Measurements from ENCODE around the gene SRSF2. TPM values are rescaled to one million over a fixed set of nuclear protein-coding genes. Genes with fewer than 3 reads are reported as not detected.
A peak's percentile ranks its signal among the peaks of the same experiment; 100 is the strongest.

Gene SRSF2
- total RNA-seq (2014; rRNA removed; shearing (Covaris generic)) (147 and 165 TPM in 2 replicates), polyA plus RNA-seq (2016; fragmentation: Nextera tagmentation; extraction: Ambion mirVana) (116 and 123 TPM in 2 replicates)

GRCh38 chr17:76737082-76737675, at the start of gene SRSF2:
TSS of gene SRSF2 (minus strand) at chr17:76737331. CDS start at chr17:76737160, 171 bp downstream.
- Histone ChIP-seq H3F3A (ENCODE audit: insufficient read depth) (peaks cover 47% of the 10 kb centered on the region), H3K4me2 (ENCODE audit: unreplicated experiment) (peak within 1 kb of the TSS; percentile 100), H3K4me3 (peak within 1 kb of the TSS; percentile 98), H3K79me2 (ENCODE audit: insufficient read depth) (peaks cover 77% of the 10 kb centered on the region), H3K9me3 (ENCODE audit: low read depth) (no peaks in the 10 kb centered on the region), H4K20me1 (ENCODE audit: insufficient read depth) (peaks cover 17% of the 10 kb centered on the region; the same call in 1 of the 2 replicates), H3K9me2 (ENCODE audit: insufficient read depth) (no peaks in the 10 kb centered on the region), H2AFZ (peak within 1 kb of the TSS; percentile 94), H3K27ac (peak within 1 kb of the TSS; percentile 91), H3K4me1 (ENCODE audit: insufficient read depth) (peaks cover 45% of the 10 kb centered on the region), H3K36me3 (ENCODE audit: low read depth) (peaks cover 39% of the 10 kb centered on the region), H3K9ac (peak within 1 kb of the TSS; percentile 96), H3K27me3 (replicated peaks; ENCODE audit: insufficient read depth) (no peaks in the 10 kb centered on the region)
- in situ Hi-C loops (cut with MboI), result no loop called here
- WGBS, 2 experiments (ENCODE audit: low coverage in 1 of 2, low lambda C conversion rate in 2 of 2, missing lambda C conversion rate in 2 of 2), result 0 to 1% methylated on average over 49 to 60 of the region's 60 CpGs
- peak; percentile 99 for DNase-seq
- TF ChIP-seq EZH2 (IDR thresholded peaks at IDR 0.05; ENCODE audit: insufficient read depth, poor library complexity, severe bottlenecking) (no peak), EZH2phosphoT487 (IDR thresholded peaks at IDR 0.05; ENCODE audit: insufficient read depth, low read depth) (no peak)

GRCh38 chr17:76784926-76785325, 47.8 kb upstream of the SRSF2 start:
- 88 to 90% methylated on average over 3 of the region's 3 CpGs for WGBS, 2 experiments (ENCODE audit: low coverage in 1 of 2, low lambda C conversion rate in 2 of 2, missing lambda C conversion rate in 2 of 2)
- no peak for DNase-seq
- Histone ChIP-seq H3K4me3 (no peak overlapping the region), H3K9me2 (ENCODE audit: insufficient read depth) (no peaks in the 10 kb centered on the region), H3K4me2 (ENCODE audit: unreplicated experiment) (no peak overlapping the region), H3K27me3 (replicated peaks; ENCODE audit: insufficient read depth) (no peaks in the 10 kb centered on the region), H3F3A (ENCODE audit: insufficient read depth) (no peaks in the 10 kb centered on the region), H2AFZ (no peak overlapping the region), H3K4me1 (ENCODE audit: insufficient read depth) (no peaks in the 10 kb centered on the region), H3K9me3 (ENCODE audit: low read depth) (no peaks in the 10 kb centered on the region), H3K27ac (no peak overlapping the region), H3K79me2 (ENCODE audit: insufficient read depth) (no peaks in the 10 kb centered on the region), H4K20me1 (ENCODE audit: insufficient read depth) (no peaks in the 10 kb centered on the region), H3K36me3 (ENCODE audit: low read depth) (no peaks in the 10 kb centered on the region), H3K9ac (no peak overlapping the region)
- no peak for TF ChIP-seq EZH2phosphoT487 (IDR thresholded peaks at IDR 0.05; ENCODE audit: insufficient read depth, low read depth)
- no peak for TF ChIP-seq EZH2 (IDR thresholded peaks at IDR 0.05; ENCODE audit: insufficient read depth, poor library complexity, severe bottlenecking)
- in situ Hi-C loops (cut with MboI), result no loop called here

DNA sequence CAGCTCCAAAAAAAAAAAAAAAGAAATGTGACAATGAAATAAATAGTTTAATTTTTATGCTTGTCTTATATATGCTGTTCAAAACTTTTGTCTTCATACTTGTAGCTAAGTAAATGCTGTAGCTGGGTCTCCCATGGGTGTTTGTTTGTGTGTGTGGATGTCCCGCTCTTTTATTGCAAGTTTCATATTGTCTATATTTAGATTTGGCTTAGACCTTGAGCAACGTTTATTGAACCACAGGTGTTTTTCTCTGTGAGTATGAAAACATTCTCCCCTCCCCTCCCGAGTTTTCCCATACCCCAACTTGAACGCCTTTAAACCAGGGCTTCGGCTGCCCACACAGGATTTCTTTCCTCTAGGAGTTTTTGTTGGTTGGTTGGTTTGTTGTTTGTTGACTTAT, 46.0 kb upstream of the SRSF2 start:
- no peak for TF ChIP-seq EZH2 (IDR thresholded peaks at IDR 0.05; ENCODE audit: insufficient read depth, poor library complexity, severe bottlenecking)
- no peak for TF ChIP-seq EZH2phosphoT487 (IDR thresholded peaks at IDR 0.05; ENCODE audit: insufficient read depth, low read depth)
- Histone ChIP-seq H4K20me1 (ENCODE audit: insufficient read depth) (no peaks in the 10 kb centered on the region), H2AFZ (no peak overlapping the region), H3F3A (ENCODE audit: insufficient read depth) (no peaks in the 10 kb centered on the region), H3K27me3 (replicated peaks; ENCODE audit: insufficient read depth) (no peaks in the 10 kb centered on the region), H3K79me2 (ENCODE audit: insufficient read depth) (no peaks in the 10 kb centered on the region), H3K36me3 (ENCODE audit: low read depth) (peaks cover 2% of the 10 kb centered on the region; the same call in 1 of the 2 replicates), H3K4me1 (ENCODE audit: insufficient read depth) (no peaks in the 10 kb centered on the region), H3K9me3 (ENCODE audit: low read depth) (no peaks in the 10 kb centered on the region), H3K9me2 (ENCODE audit: insufficient read depth) (no peaks in the 10 kb centered on the region), H3K9ac (no peak overlapping the region), H3K4me3 (no peak overlapping the region), H3K4me2 (ENCODE audit: unreplicated experiment) (no peak overlapping the region), H3K27ac (no peak overlapping the region)
- no peak for DNase-seq
- in situ Hi-C loops (cut with MboI), result no loop called here
- 85 to 87% methylated on average over 5 of the region's 5 CpGs for whole genome bisulfite sequencing, 2 experiments (ENCODE audit: low coverage in 1 of 2, low lambda C conversion rate in 2 of 2, missing lambda C conversion rate in 2 of 2)

GRCh38 chr17:76781056-76781982, 44.2 kb upstream of the SRSF2 start:
- in situ Hi-C loops (cut with MboI), result no loop called here
- no peak for DNase-seq
- Histone ChIP-seq H2AFZ (no peak overlapping the region), H3K36me3 (ENCODE audit: low read depth) (peaks cover 12% of the 10 kb centered on the region; the same call in 1 of the 2 replicates), H3K4me2 (ENCODE audit: unreplicated experiment) (no peak overlapping the region), H3K4me1 (ENCODE audit: insufficient read depth) (no peaks in the 10 kb centered on the region), H3K27me3 (replicated peaks; ENCODE audit: insufficient read depth) (no peaks in the 10 kb centered on the region), H3K9ac (no peak overlapping the region), H3K27ac (no peak overlapping the region), H4K20me1 (ENCODE audit: insufficient read depth) (no peaks in the 10 kb centered on the region), H3K9me2 (ENCODE audit: insufficient read depth) (no peaks in the 10 kb centered on the region), H3K79me2 (ENCODE audit: insufficient read depth) (no peaks in the 10 kb centered on the region), H3K9me3 (ENCODE audit: low read depth) (no peaks in the 10 kb centered on the region), H3K4me3 (no peak overlapping the region), H3F3A (ENCODE audit: insufficient read depth) (no peaks in the 10 kb centered on the region)
- WGBS, 2 experiments (ENCODE audit: low coverage in 1 of 2, low lambda C conversion rate in 2 of 2, missing lambda C conversion rate in 2 of 2), result 89 to 91% methylated on average over 12 of the region's 12 CpGs
- TF ChIP-seq EZH2 (IDR thresholded peaks at IDR 0.05; ENCODE audit: insufficient read depth, poor library complexity, severe bottlenecking) (no peak), EZH2phosphoT487 (IDR thresholded peaks at IDR 0.05; ENCODE audit: insufficient read depth, low read depth) (no peak)
